Thymus (tissue), 11 donors: Measurements from ENCODE around the gene BRCA1. TPM values are rescaled to one million over a fixed set of nuclear protein-coding genes. Genes with fewer than 3 reads are reported as not detected.

ENCODE experiments used
- DNase-seq, 9 donors: peaks; one replicate each; pipeline ENCODE4 v3.0.0-alpha.2; 2013; ENCODE audit warnings: low spot score in 9 of 9, low read depth in 6 of 9, missing footprints in 1 of 9
- H3K27ac ChIP-seq, 2 donors: one replicate each; pipeline ENCODE4 v1.5.1; 2013; ENCODE audit warnings: control low read depth in 1 of 2, low read depth in 1 of 2, low read length in 1 of 2, mild to moderate bottlenecking in 1 of 2, moderate library complexity in 1 of 2
- H3K27me3 ChIP-seq, 2 donors: one replicate each; pipeline ENCODE4 v1.5.1; 2013; ENCODE audit warnings: low read length in 1 of 2; ENCODE audit not compliant: control insufficient read depth in 2 of 2, insufficient read depth in 1 of 2
- H3K36me3 ChIP-seq, 2 donors: one replicate each; pipeline ENCODE4 v1.5.1; 2013; ENCODE audit warnings: low read length in 1 of 2, mild to moderate bottlenecking in 1 of 2, moderate library complexity in 1 of 2; ENCODE audit not compliant: control insufficient read depth in 2 of 2, insufficient read depth in 2 of 2
- H3K4me1 ChIP-seq, 2 donors: one replicate each; pipeline ENCODE4 v1.5.1; 2013; ENCODE audit warnings: low read length in 2 of 2; ENCODE audit not compliant: control insufficient read depth in 2 of 2, insufficient read depth in 2 of 2
- H3K4me3 ChIP-seq, 2 donors: one replicate each; pipeline ENCODE4 v1.5.1; 2013; ENCODE audit warnings: low read length in 2 of 2, control low read depth in 1 of 2, mild to moderate bottlenecking in 1 of 2
- H3K9me3 ChIP-seq, 2 donors: one replicate each; pipeline ENCODE4 v1.5.1; 2013; ENCODE audit warnings: low read length in 1 of 2, mild to moderate bottlenecking in 1 of 2; ENCODE audit not compliant: control insufficient read depth in 2 of 2, insufficient read depth in 1 of 2
- WGBS: extraction: QIAGEN DNeasy Blood & Tissue Kit; methylation state at CpG from one replicate; pipeline ENCODE4 v1.1.7; 2013; 5-methylcytosine and 5-hydroxymethylcytosine counted together
- polyA plus RNA-seq: library from polyadenylated mRNA; stranded (reverse); fragments of 200-250 nt; gene quantifications from one replicate; pipeline ENCODE4 v1.2.3, GENCODE V29; 2013
- total RNA-seq: library from RNA; stranded (reverse); fragments of 120-200 nt; gene quantifications from one replicate; pipeline ENCODE4 v1.2.4, GENCODE V29; 2013
- donor health status: healthy.

Gene BRCA1
- total and polyA plus RNA-seq, 2 donors, result 2.0 to 23.8 TPM

GRCh38 chr17:43021741-43022512, 103.2 kb downstream of the BRCA1 start, which contains the start of gene VAT1:
Gene VAT1, minus strand, starts transcription at chr17:43022385. Its CDS starts 63 bp downstream, at chr17:43022322.
- H3K9me3 ChIP-seq, result no peaks in the 10 kb centered on the region
- peaks cover 0 to 9% of the 10 kb centered on the region in 2 donors for H3K36me3 ChIP-seq
- H3K27ac ChIP-seq, result peak within 1 kb of the TSS; percentile 51 to 64
- H3K27me3 ChIP-seq, result peaks cover 0 to 21% of the 10 kb centered on the region in 2 donors
- peak in 6 of 9 donors; percentile 33 to 76 (median 68) for DNase-seq
- H3K4me1 ChIP-seq, result peaks cover 29 to 50% of the 10 kb centered on the region in 2 donors
- WGBS, result under 1% methylated on average over 80 of the region's 80 CpGs
- peak within 1 kb of the TSS; percentile 76 to 90 for H3K4me3 ChIP-seq

- peaks cover 0 to 19% of the 10 kb centered on the region in 2 donors for H3K27me3 ChIP-seq
- WGBS, result 36% methylated on average over 39 of the region's 40 CpGs
- peak in 3 of 9 donors; percentile 35 to 51 (median 35) for DNase-seq
- peaks cover 29 to 50% of the 10 kb centered on the region in 2 donors for H3K4me1 ChIP-seq
- H3K36me3 ChIP-seq, result peaks cover 8 to 15% of the 10 kb centered on the region in 2 donors
- H3K9me3 ChIP-seq, result no peaks in the 10 kb centered on the region
- peak overlapping the region; percentile 76 to 90 for H3K4me3 ChIP-seq
- H3K27ac ChIP-seq, result peak overlapping the region; percentile 31 to 37
Observed at GRCh38 chr17:43020789-43021740, 104.1 kb downstream of the BRCA1 start.

- peaks cover 0 to 10% of the 10 kb centered on the region in 2 donors for H3K27me3 ChIP-seq
- H3K9me3 ChIP-seq, result no peaks in the 10 kb centered on the region
- H3K36me3 ChIP-seq, result peaks cover 17 to 24% of the 10 kb centered on the region in 2 donors
- H3K4me3 ChIP-seq, result no peak overlapping the region
- peaks cover 29 to 50% of the 10 kb centered on the region in 2 donors for H3K4me1 ChIP-seq
- H3K27ac ChIP-seq, result peak overlapping the region in 1 of 2 donors; percentile 75
- 86% methylated on average over 6 of the region's 6 CpGs for WGBS
- no peak for DNase-seq
Observed at GRCh38 chr17:43020030-43020621, 105.0 kb downstream of the BRCA1 start.

GRCh38 chr17:43019418-43019817, 105.7 kb downstream of the BRCA1 start:
- no peaks in the 10 kb centered on the region for H3K9me3 ChIP-seq
- peak overlapping the region in 1 of 2 donors; percentile 75 for H3K27ac ChIP-seq
- DNase-seq, result peak in 2 of 9 donors; percentile 17 to 22
- peak overlapping the region in 1 of 2 donors; percentile 16 for H3K4me3 ChIP-seq
- H3K27me3 ChIP-seq, result peaks cover 0 to 4% of the 10 kb centered on the region in 2 donors
- peaks cover 23 to 31% of the 10 kb centered on the region in 2 donors for H3K36me3 ChIP-seq
- 51% methylated on average over 7 of the region's 7 CpGs for WGBS
- H3K4me1 ChIP-seq, result peaks cover 29 to 45% of the 10 kb centered on the region in 2 donors

GRCh38 chr17:43018932-43019331, 106.2 kb downstream of the BRCA1 start:
- Histone ChIP-seq H3K36me3 (peaks cover 28 to 36% of the 10 kb centered on the region in 2 donors), H3K9me3 (no peaks in the 10 kb centered on the region), H3K27me3 (peaks cover 0 to 3% of the 10 kb centered on the region in 2 donors), H3K4me1 (peaks cover 27 to 42% of the 10 kb centered on the region in 2 donors), H3K27ac (peak overlapping the region; percentile 6 to 75), H3K4me3 (peak overlapping the region in 1 of 2 donors; percentile 16)
- 11% methylated on average over 4 of the region's 4 CpGs for WGBS
- DNase-seq, result peak in 3 of 9 donors; percentile 28 to 75 (median 33)

GRCh38 chr17:43018008-43018853, 106.9 kb downstream of the BRCA1 start:
- Histone ChIP-seq H3K4me1 (peaks cover 27 to 42% of the 10 kb centered on the region in 2 donors), H3K9me3 (no peaks in the 10 kb centered on the region), H3K4me3 (peak overlapping the region in 1 of 2 donors; percentile 16), H3K36me3 (peaks cover 35 to 43% of the 10 kb centered on the region in 2 donors), H3K27ac (peak overlapping the region in 1 of 2 donors; percentile 75), H3K27me3 (no peaks in the 10 kb centered on the region)
- WGBS, result 76% methylated on average over 19 of the region's 19 CpGs
- peak in 6 of 9 donors; percentile 30 to 86 (median 72) for DNase-seq

GRCh38 chr17:43016216-43016615, 108.9 kb downstream of the BRCA1 start:
- Histone ChIP-seq H3K36me3 (peaks cover 48 to 54% of the 10 kb centered on the region in 2 donors), H3K4me1 (peaks cover 27 to 35% of the 10 kb centered on the region in 2 donors)
- no peak for DNase-seq

GRCh38 chr17:43015579-43015978, 109.6 kb downstream of the BRCA1 start:
- no peaks in the 10 kb centered on the region for H3K27me3 ChIP-seq
- H3K36me3 ChIP-seq, result peaks cover 48 to 54% of the 10 kb centered on the region in 2 donors

More at GRCh38 chr17:43016216-43016615, 108.9 kb downstream of the BRCA1 start:
- WGBS, result 88% methylated on average over 7 of the region's 7 CpGs
- H3K4me3 ChIP-seq, result no peak overlapping the region
- no peaks in the 10 kb centered on the region for H3K27me3 ChIP-seq
- no peaks in the 10 kb centered on the region for H3K9me3 ChIP-seq
- no peak overlapping the region for H3K27ac ChIP-seq

More at GRCh38 chr17:43015579-43015978, 109.6 kb downstream of the BRCA1 start:
- Histone ChIP-seq H3K9me3 (no peaks in the 10 kb centered on the region), H3K27ac (no peak overlapping the region), H3K4me1 (peaks cover 25 to 30% of the 10 kb centered on the region in 2 donors), H3K4me3 (no peak overlapping the region)
- WGBS, result 97% methylated on average over 9 of the region's 9 CpGs
- DNase-seq, result no peak
